GM21515 (cell line): ENCODE measurements around the gene EDC3.
A peak's percentile ranks its signal among the peaks of the same experiment; 100 is the strongest.
"Not testable (repeated sequence)": the region's sequence is repeated elsewhere in the genome, so short reads cannot be mapped to it uniquely, and the experiment has no call there.

Source experiments
- ATAC-seq: cut with Tn5 transposase; IDR thresholded peaks from one replicate; pipeline ENCODE4 v1.9.1; 2021; ENCODE audit not compliant: unreplicated experiment

The EDC3 gene

GRCh38 chr15:74695597-74696397, at the start of gene EDC3:
Gene EDC3, minus strand, starts transcription at chr15:74696024. Its CDS starts 20,900 bp downstream, at chr15:74675124.
- peak; percentile 79 for ATAC-seq

GRCh38 chr15:74742422-74742821, 46.6 kb upstream of the EDC3 start:
- ATAC-seq: no peak

GRCh38 chr15:74738239-74738638, 42.4 kb upstream of the EDC3 start:
- ATAC-seq: not testable (repeated sequence)

- no peak for ATAC-seq
Measured at GRCh38 chr15:74735305-74735704, 39.5 kb upstream of the EDC3 start.

- ATAC-seq: no peak
Measured at GRCh38 chr15:74733269-74733668, 37.4 kb upstream of the EDC3 start.

GRCh38 chr15:74732846-74733245, 37.0 kb upstream of the EDC3 start:
- no peak for ATAC-seq

- ATAC-seq: no peak
Measured at GRCh38 chr15:74730619-74731316, 34.9 kb upstream of the EDC3 start.

- ATAC-seq: not testable (repeated sequence)
Measured at GRCh38 chr15:74729372-74729771, 33.5 kb upstream of the EDC3 start.

- ATAC-seq: not testable (repeated sequence)
Measured at GRCh38 chr15:74728699-74729098, 32.9 kb upstream of the EDC3 start.

GRCh38 chr15:74727727-74728126, 31.9 kb upstream of the EDC3 start:
- no peak for ATAC-seq

- ATAC-seq: no peak
Measured at GRCh38 chr15:74726774-74727164, 30.9 kb upstream of the EDC3 start.

GRCh38 chr15:74725845-74726773, 30.3 kb upstream of the EDC3 start:
- no peak for ATAC-seq

GRCh38 chr15:74725225-74725774, 29.5 kb upstream of the EDC3 start, which contains the start of gene CYP1A1:
Gene CYP1A1, minus strand, starts transcription at chr15:74725528. Its CDS starts 2,431 bp downstream, at chr15:74723097.
- ATAC-seq: no peak

GRCh38 chr15:74724570-74725224, 28.9 kb upstream of the EDC3 start:
- ATAC-seq: no peak

- ATAC-seq: no peak
Measured at GRCh38 chr15:74723754-74724334, 28.0 kb upstream of the EDC3 start.

GRCh38 chr15:74723187-74723586, 27.4 kb upstream of the EDC3 start:
- ATAC-seq: no peak

GRCh38 chr15:74722591-74722990, 26.8 kb upstream of the EDC3 start:
- no peak for ATAC-seq

GRCh38 chr15:74716651-74717050, 20.8 kb upstream of the EDC3 start:
- no peak for ATAC-seq

GRCh38 chr15:74712311-74712710, 16.5 kb upstream of the EDC3 start:
- ATAC-seq: no peak
